ENCODE results near the gene CCDC63. TPM values are rescaled to one million over a fixed set of nuclear protein-coding genes. Genes with fewer than 3 reads are reported as not detected.

CCDC63 gene
- total RNA-seq, 1 donor from 2014 or later, result not detected

DNA sequence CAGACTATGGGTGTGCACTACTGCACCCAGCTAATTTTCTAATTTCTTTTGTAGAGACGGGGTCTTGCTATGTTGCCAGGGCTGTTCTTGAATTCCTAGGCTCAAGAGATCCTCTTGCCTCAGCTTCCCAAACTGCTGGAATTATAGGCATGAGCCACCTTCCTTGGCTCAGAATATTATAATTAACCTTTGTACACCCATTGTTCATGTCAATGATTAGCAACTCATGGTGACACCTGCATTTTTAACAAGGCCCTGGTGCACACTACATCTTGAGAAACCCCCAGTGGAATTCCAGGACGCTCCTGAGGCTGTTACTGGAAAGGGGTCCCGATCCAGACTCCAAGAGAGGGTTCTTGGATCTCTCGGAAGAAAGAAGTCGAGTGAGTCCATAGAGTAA, 28.3 kb upstream of the CCDC63 start:
- Histone ChIP-seq H3K4me1 (no peaks in the 10 kb centered on the region), H3K27ac (replicated peaks) (no peak overlapping the region), H3K36me3 (no peaks in the 10 kb centered on the region), H3K27me3 (ENCODE audit: low read depth) (peaks cover 7% of the 10 kb centered on the region), H3K9me3 (replicated peaks) (no peaks in the 10 kb centered on the region), H3K4me3 (no peak overlapping the region)
- intact Hi-C loops (cut with micrococcal nuclease), result no loop called here
- TF ChIP-seq, protein P1, sequence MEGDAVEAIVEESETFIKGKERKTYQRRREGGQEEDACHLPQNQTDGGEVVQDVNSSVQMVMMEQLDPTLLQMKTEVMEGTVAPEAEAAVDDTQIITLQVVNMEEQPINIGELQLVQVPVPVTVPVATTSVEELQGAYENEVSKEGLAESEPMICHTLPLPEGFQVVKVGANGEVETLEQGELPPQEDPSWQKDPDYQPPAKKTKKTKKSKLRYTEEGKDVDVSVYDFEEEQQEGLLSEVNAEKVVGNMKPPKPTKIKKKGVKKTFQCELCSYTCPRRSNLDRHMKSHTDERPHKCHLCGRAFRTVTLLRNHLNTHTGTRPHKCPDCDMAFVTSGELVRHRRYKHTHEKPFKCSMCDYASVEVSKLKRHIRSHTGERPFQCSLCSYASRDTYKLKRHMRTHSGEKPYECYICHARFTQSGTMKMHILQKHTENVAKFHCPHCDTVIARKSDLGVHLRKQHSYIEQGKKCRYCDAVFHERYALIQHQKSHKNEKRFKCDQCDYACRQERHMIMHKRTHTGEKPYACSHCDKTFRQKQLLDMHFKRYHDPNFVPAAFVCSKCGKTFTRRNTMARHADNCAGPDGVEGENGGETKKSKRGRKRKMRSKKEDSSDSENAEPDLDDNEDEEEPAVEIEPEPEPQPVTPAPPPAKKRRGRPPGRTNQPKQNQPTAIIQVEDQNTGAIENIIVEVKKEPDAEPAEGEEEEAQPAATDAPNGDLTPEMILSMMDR (IDR thresholded peaks at IDR 0.05; ENCODE audit: borderline replicate concordance), result no peak
- no peak for DNase-seq

DNA sequence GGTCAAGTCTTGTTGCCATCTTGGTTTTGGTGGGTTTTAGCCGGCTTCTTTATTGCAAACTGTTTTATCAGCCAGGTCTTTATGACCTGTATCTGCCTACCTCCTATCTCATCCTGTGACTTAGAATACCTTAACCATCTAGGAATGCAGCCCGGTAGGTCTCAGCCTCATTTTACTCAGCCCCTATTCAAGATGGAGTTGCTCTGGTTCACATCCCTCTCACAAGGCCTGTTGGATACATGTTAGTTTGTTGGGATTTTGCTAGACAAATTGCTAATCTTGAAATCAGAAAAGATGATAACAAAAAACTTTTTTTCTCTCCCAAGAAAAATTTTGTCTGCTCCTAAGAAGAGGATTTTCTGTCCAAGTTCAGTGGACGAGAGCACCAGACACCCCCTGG, 27.6 kb upstream of the CCDC63 start:
- no peak for DNase-seq
- H3K4me3 ChIP-seq, result no peak overlapping the region
- peaks cover under 1% of the 10 kb centered on the region for H3K27me3 ChIP-seq (ENCODE audit: low read depth)
- H3K9me3 ChIP-seq (replicated peaks), result no peaks in the 10 kb centered on the region
- TF ChIP-seq, protein P1 (IDR thresholded peaks at IDR 0.05; ENCODE audit: borderline replicate concordance), result no peak
- no peaks in the 10 kb centered on the region for H3K4me1 ChIP-seq
- H3K27ac ChIP-seq (replicated peaks), result no peak overlapping the region
- intact Hi-C loops (cut with micrococcal nuclease), result no loop called here
- no peaks in the 10 kb centered on the region for H3K36me3 ChIP-seq

DNA sequence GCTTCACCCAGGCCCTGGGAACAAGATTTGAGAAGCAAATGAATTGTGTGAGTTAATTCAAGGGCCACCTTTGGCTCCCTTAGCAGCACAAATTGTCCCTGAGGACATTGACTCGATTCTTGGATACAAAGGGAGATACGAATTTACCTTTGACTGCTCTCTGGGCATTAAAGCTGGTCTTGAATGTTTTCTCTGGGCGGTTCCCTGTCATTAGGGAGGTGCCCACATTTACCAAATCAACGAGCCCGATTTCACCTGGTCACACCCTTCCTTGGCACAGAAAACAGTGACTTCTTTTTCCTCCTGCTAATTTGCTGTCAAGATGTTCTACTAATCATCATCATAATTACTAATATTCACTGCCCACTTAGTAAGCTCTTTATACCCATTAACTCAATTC, 27.1 kb upstream of the CCDC63 start:
- no peaks in the 10 kb centered on the region for H3K36me3 ChIP-seq
- TF ChIP-seq, protein P1 (IDR thresholded peaks at IDR 0.05; ENCODE audit: borderline replicate concordance), result no peak
- H3K27me3 ChIP-seq (ENCODE audit: low read depth), result no peaks in the 10 kb centered on the region
- no peak overlapping the region for H3K27ac ChIP-seq (replicated peaks)
- H3K4me3 ChIP-seq, result no peak overlapping the region
- intact Hi-C loops (cut with micrococcal nuclease), result no loop called here
- no peaks in the 10 kb centered on the region for H3K4me1 ChIP-seq
- DNase-seq, result no peak
- no peaks in the 10 kb centered on the region for H3K9me3 ChIP-seq (replicated peaks)

DNA sequence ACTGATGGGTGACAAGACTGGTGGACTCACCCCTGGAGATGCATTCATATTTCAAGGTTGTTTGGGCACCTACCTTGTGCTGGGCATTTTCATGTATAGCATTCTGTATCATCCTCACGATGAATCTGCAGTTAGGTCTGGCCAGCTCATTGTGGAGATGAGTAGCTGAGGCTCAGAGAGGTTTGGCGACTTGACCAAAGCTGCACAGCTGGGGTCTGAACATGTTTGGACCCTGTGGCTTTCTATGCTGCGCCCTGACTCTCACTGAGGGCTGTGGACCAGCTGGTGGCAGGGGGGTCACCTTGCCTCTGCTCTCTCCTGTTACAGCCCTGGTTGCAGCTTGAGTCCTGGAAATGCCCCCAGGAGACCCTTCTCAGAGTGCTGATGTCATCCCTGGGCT, 24.9 kb upstream of the CCDC63 start:
- intact Hi-C loops (cut with micrococcal nuclease), result no loop called here
- H3K4me3 ChIP-seq, result no peak overlapping the region

DNA sequence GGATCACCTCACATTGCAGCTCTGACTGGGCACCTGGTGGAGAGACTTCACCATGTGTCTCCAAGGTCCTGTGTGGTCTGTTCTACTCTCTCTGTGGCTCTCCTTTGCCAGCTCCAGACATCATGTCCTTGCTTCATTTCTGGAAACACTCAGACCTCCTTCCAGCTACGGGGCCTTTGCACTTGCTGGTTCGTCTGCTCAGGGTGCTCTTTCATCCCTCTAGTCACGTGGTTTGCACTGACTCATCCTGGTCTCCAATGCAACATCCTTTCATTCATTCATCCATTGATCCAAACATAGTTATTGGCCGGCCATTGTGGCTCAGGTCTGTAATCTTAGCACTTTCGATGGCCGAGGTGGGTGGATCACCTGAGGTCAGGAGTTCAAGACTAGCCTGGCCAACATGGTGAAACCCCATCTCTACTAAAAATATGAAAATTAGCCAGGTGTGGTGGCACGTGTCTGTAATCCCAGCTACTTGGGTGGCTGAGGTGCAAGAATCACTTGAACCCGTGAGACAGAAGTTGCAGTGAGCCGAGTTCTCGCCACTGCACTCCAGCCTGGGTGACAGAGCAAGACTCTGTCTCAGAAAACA, 23.9 kb upstream of the CCDC63 start:
- intact Hi-C loops (cut with micrococcal nuclease), result no loop called here
- H3K27ac ChIP-seq (replicated peaks), result no peak overlapping the region

More for the DNA sequence above, 24.9 kb upstream of the CCDC63 start:
- Histone ChIP-seq H3K9me3 (replicated peaks) (no peaks in the 10 kb centered on the region), H3K27me3 (ENCODE audit: low read depth) (no peaks in the 10 kb centered on the region), H3K27ac (replicated peaks) (no peak overlapping the region), H3K4me1 (peaks cover 2% of the 10 kb centered on the region), H3K36me3 (no peaks in the 10 kb centered on the region)
- no peak for DNase-seq
- TF ChIP-seq, protein P1 (IDR thresholded peaks at IDR 0.05; ENCODE audit: borderline replicate concordance), result no peak

More for the DNA sequence above, 23.9 kb upstream of the CCDC63 start:
- Histone ChIP-seq H3K36me3 (no peaks in the 10 kb centered on the region), H3K27me3 (ENCODE audit: low read depth) (no peaks in the 10 kb centered on the region), H3K4me1 (peaks cover 5% of the 10 kb centered on the region), H3K4me3 (no peak overlapping the region), H3K9me3 (replicated peaks) (no peaks in the 10 kb centered on the region)
- no peak for DNase-seq
- TF ChIP-seq, protein P1 (IDR thresholded peaks at IDR 0.05; ENCODE audit: borderline replicate concordance), result no peak
